GM18861 (cell line): Measurements from ENCODE around the gene SMOC2.

Source experiments
- ATAC-seq: cut with Tn5 transposase; IDR thresholded peaks from one replicate; pipeline ENCODE4 v1.9.1; 2021; ENCODE audit not compliant: unreplicated experiment

Gene SMOC2

DNA sequence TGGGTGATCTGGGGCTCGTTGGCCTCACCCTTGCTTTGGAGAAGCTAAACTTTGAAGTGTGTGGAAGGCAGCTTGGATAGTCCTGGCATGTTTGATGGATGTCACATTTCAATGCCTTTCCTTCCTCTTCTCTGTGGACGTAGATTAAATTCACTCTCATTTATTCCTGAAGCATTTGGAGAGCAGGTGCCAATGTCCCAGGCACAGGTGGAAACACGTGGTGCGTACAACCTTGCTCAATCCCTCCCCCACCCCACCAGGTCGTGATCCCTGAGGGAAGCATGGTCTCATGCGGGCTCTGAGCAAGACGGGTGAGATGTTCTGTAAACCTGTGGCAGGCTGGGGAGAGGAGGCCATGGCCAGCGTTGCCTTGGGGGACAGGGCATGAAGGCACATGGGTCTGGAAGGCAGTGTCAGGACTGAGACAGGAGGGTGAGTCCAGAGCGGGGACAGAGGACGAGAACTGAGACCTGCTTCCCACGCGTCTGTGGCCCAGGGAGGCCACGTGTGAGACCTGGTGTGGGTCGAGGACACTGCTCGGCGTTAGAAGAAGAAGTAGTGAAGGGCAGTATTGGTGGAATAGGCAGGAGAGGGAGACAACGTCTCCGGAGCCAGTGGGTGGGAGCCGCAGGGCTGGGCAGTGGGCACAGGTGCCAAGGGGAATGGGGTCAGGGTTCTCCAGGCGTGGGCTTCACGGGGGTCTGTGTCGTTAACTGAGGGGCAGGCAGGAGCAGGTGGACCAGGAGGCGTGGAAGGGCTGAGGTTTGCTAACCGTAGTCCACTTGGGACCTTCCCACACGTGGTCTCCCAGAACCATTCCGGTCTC, 34.4 kb downstream of the SMOC2 start:
- no peak for ATAC-seq

DNA sequence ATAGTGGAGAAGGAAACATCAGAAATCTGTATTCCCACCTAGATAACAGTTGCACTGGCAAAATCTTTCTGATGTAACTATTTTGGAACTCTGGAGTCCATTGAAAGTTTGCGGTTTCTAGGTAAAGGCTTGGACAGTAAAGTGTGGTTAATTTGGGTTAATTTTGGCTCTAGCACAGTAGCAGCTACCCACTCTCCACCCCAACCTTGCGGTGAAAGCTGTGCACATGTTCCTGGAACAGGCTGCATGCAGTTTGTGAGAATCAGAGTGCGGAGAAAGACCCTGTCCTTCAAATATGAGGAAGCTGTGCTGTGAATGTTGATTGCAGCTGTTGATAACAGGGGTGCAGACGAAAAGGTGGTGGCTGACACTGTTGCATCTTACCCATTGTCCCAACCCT, 38.4 kb downstream of the SMOC2 start:
- no peak for ATAC-seq

DNA sequence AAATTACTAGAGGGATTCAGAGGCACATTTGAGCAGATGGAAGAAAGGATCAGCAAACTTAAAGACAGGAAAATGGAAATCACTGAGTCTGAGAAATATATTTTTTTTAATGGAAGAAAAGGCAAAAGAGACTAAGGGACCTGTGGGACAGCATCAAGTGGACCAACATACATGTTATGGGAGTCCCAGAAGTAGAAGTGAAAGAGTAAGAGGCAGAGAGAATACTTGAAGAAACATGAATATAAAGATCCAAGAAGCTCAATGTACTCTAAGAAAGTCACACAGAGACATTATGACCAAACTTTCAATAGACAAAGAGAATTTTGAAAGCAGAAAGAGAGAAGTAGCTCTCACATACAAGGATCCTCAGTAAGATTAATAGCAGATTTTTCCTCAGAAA, 39.5 kb downstream of the SMOC2 start:
- no peak for ATAC-seq

DNA sequence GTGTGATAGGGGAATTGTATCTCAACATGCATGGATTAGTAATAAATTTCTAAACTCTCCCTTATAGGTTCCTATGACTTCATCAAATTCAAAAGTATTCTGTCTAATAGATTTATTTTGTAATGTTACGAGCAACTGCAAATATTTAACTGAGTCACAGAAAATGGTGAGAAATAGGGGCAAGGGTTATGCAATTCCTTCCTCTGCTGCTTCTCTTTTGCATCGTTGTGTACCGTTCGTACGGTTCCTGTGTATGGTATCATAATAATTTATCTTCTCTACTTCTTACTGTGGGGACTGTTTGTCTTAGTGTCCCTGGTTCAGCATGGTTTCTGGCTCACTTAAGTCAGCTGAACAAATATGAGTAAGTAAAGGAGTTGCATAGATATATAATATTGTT, 44.8 kb downstream of the SMOC2 start:
- no peak for ATAC-seq

DNA sequence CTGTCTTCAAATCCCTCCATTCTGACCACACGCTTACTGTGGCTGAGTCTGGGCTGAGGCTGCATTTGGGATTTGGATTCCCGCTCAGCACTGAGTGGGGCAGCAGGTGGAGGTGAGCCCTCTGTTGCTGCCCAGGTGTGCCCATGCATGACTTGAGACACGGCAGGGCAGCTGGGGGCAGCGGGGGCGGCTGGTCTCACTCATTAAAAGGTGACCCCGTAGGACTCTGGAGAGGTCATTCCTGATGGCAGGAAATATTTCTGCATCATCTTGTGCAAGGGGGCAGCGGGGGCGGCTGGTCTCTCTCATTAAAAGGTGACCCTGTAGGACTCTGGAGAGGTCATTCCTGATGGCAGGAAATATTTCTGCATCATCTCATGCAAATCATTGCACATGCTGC, 49.8 kb downstream of the SMOC2 start:
- no peak for ATAC-seq

DNA sequence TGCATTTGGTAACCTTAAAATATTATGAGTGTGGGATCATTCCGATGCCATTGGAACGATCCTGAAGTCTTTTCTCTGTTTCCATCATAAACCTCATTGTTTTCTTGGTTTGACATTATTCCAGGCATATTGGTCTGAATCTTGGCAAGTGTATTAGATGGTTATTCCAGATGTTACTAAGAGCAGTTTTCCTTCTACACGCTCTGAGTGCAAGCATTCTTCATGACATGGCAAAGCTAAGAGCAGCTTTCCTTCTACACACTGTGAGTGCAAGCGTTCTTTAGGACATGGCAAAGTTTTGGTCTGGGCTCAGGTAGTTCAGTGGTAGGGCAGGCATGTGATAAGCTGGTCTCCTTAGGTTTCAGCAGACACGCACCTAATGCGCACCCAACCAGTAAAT, 53.0 kb downstream of the SMOC2 start:
- no peak for ATAC-seq

DNA sequence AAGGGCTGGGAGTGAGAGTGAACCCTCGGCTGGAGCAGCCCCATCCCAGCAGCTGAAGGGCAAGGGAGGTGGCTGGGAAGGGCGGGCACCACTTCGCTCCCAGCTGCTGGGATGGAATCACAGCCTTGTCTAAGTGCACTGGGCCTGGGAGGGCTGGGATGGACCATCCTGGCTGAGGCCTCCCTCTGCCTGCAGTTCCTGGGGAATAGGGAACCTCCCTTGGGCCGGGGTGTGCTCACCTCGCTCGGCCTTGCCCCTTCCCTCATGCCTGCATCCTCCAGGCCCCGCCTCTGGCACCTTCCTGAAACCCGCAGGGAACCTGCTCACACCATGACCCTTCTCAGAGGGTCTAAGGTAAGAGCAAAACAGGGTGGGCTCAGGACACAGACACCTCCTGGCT, 53.7 kb downstream of the SMOC2 start:
- ATAC-seq = no peak

DNA sequence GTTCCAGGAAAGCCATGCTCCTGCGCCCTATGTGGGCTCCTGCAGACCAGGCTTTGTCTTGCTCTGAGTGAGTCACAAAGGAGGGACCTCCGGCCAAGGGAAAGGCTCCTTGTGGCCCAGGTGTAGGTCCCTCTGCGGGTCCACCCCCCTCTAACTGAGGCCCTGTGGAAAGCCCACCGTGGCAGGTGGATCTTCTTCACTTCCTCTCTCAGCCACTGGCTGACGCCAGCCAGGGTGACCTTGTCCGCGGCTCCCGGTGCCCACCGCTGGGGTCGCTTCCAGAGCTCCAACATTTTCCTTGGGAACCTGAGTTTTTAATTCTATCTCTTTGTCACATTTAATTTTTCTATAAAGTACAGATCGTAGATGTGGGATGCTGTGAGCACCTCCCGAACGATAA, 54.1 kb downstream of the SMOC2 start:
- no peak for ATAC-seq

DNA sequence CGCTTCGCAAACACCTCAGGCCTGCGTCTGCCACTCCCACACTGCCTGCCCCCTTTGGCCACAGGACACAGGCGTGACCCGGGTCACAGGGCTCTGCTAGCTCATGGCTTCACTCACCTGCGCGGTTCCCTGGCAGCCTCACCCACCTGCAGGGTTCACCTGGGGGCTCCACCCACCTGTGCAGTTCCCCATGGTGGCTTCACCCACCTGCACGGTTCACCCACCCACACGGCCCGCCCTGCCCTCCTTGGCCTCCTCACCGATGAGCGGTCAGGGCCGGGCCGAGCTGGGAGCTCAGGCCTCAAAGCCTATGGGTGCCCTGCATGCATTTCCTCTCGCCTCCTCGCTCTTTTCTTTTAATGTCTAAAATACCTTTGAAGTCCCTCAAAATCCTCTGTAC, 54.7 kb downstream of the SMOC2 start:
- no peak for ATAC-seq

DNA sequence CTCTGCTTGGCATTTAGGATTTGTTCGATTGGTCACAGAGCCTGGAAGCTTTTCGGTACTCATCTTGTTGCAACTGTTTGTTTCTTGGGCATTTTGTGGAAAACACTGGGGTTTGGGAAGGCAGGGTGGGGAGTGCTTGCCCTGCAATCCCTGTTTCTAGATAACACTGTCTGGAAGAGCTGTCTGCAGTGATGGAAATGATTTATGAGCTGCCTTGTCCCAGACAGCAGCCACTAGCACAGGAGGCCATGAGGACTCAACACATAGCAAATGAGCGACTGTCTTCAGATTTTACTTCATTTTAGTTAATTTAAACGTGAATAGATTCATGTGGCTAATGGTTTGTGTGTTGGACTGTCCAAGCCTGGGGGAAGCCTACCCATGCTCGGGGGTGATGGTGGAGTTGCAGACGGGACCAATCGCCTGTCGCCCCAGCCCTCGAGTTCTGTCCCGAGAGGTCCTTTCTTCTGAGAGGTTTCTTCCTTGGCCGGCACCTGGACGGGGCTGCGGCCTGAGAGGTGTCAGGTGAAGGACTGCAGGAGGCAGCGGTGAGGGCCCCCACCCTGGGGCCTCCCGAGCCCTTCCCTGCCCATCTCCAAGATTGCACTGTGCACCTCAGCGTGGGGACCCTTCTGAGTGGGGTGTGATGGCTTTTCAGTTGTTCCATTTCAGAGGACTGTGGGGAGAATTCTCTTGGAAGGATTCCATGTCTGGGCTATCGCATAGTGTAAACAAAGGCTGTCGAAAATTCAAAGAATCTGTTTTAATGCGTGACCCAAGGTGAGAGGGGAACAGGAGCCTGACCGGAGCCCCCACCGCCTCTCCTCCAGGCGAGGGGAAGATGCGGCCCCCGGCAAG, 55.4 kb downstream of the SMOC2 start:
- no peak for ATAC-seq

DNA sequence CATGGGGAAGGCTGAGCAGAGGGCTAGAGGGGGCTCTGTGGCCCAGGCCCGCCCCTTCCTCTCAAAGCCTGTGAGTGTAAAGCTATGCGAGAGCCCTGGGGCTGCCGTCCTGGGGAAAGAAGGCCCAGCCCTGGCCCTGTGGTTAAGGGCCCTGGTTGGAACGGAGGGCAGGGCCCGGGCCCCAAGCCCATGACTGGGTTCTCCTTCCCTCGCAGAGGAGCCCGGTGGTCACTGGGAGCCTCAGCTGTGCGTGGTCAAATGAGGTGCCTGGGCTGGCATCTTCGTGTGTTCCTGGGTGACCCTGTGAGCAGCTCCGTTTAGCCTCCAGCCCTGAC, 56.0 kb downstream of the SMOC2 start:
- ATAC-seq = no peak

DNA sequence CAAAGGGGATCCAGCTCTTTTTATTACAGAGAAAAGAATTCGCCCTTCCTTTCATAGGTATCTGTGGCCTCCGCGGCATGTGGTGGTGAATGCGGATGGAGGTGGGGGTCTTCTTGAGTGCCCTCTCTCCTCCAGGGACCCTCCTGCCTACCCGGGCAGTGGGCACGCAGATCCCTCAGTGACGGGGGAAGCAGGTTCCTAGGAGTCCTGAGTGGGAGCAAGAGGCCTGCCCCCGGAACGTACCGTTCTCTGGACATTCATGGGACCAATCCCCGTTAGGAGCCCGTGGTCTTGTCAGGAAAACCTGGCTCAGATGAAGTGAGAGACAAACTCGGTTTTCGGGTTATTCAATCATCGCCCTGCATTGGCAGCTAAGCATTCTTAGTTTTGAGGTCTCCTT, 56.4 kb downstream of the SMOC2 start:
- ATAC-seq = no peak

DNA sequence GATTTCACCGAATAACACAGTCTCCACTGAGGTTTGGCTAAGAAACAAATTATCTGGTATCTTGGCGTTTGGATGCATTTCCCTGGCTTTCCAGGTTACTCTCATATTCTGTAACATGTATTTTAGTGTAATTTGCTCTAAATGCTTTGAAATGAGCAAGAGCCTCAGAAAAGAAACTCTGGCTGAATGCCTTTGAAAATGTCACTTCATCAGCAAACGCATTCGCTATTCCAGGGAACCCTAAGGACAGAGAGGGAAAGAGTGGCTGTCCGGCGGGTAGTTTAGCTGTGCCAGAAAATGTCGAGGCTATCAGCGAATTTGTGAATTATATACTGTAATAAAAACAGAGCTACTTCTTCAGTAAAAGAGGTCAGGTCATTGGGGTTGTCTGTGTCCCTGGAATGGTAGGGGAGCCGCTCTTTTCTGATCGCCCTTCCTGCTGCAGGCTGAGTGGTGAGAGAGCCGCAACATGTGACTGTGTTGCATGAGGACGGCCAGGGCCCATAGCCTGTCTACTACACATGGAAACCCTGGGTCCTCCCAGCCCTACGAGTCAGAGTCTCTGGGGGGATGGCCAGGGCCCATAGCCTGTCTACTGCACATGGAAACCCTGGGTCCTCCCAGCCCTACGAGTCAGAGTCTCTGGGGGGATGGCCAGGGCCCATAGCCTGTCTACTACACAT, 57.3 kb downstream of the SMOC2 start:
- ATAC-seq = no peak

DNA sequence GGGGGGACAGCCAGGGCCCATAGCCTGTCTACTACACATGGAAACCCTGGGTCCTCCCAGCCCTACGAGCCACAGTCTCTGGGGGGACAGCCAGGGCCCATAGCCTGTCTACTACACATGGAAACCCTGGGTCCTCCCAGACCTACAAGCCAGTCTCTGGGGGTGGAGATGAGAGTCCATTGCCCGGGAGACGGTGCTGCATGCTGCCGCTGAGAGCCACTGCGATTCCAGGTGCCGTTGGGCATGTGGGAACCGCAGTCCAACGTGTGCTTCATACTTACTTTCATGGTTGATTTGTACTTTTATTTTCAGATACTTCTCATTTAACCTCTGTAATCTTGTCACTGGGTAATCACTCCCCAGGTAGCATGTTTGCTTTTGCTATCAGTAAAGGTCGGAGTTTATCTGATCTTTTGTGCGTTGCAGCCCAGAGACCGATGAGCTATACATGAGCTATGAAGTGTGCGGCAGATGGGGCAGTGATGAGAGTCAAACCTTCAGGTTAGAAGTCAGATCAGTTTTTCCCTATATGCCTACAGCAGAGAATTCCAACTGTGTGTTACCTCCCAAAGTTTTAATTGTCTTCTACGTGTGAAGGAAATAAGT, 58.2 kb downstream of the SMOC2 start:
- no peak for ATAC-seq

DNA sequence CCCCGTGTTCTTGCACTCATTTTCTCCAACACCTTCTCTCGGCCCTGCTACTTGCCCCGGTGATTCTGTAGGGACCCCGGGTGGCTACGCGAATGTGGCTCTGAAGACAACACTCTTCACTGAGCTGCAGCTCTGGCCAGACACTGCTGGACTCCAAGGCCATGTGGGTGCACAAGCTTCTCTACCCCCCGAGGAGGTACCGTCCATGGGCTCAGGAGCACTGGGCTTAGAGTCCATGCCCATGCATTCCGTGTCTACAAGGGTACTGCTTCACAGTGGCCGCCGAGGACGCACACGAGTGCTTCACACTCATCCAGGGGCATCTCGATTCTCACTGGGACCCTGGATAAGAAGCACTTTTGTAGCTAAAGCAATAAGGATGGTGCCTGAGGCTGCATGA, 59.5 kb downstream of the SMOC2 start:
- no peak for ATAC-seq

DNA sequence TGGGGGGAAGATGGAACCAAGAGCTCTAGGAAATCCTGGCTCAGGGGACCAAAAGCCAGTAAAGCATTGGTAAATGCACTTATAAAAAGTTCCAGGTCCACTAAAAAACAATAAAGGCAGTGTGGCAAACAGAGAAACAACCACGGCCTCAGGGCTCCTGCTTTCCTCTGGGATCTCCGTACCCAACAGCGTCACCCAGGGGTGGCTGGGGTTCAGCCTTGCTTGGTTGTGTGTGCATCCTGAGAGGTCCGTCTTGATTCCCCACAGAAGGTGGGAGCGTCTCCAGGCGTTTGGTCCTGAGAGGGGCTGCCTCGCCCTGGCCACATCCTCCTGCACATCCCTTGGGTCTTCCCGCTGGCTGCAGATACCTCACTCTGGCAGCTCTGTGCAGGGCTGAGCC, 60.6 kb downstream of the SMOC2 start:
- no peak for ATAC-seq

DNA sequence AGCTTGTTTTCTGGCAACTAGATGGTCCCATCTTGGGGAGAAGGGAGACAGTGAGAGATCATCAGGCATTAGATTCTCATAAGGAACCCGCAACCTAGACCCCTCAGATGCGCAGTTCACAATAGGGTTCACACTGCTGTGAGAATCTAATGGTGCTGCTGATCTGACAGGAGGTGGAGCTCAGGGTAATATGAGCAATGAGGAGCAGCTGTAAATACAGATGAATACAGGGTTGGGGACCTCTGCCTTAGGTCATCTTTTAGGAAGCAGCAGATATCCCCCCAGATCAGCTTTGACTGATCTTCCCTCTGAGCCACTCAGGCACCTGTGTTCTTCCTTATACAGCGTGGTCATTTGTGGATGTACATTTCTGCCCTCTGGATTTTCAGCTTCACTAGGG, 63.4 kb downstream of the SMOC2 start:
- no peak for ATAC-seq

DNA sequence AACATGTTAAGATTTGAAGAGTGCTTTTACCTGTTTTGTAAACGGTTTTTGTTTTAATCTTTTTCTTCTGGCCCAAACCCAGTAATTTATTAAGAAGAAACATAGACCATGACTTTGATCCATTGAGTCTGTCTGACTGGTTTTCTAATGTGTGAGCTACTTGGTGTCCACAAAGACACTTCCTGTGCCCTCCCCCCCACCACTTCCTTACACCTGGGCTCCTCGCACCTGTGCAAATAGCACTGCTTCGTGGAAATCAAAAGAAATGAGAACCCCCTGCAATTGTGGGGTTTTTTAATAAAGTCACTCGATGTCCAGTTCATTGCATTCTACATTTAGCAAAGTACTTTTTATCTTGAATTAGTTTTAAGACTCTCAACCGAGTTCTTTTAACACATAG, 65.5 kb downstream of the SMOC2 start:
- ATAC-seq = no peak

DNA sequence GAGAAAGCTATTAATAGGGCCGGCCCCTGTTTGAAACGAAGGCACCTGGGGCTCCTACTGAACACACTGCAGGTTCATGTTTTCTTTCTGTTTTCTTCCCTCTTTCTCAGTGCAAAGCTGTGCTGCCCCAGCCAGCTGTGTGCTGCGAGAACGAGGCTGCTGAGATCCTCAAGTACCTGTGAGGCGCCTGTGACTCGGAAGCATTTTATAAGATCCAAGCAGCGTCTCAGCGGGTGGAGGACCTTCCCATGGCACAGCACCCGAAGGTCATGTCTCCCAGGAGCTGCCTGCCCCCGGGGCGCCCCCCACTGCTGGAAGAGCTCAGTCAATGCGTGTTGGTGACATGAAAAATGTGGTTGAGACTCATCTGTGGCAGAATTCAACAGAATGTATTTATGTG, 66.3 kb downstream of the SMOC2 start:
- no peak for ATAC-seq

DNA sequence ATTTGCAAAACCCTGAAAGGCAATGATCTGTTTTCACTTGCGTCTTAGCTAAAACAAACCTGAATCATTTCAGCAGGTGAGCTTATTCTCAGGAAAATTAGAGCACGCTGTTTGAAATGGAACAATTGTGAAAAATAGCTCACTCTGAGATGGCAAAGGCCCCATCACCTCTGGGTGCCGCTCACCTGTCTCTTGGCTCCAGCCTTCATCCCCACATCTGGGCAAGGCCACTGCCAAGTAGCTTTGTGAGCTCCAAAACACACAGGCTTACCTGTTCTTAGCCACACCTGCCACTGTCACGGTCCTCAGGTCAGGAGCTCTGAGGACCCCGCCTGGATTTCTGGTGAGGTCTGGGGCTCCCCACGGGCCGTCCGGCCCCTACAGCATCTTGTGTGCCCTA, 66.7 kb downstream of the SMOC2 start:
- no peak for ATAC-seq

DNA sequence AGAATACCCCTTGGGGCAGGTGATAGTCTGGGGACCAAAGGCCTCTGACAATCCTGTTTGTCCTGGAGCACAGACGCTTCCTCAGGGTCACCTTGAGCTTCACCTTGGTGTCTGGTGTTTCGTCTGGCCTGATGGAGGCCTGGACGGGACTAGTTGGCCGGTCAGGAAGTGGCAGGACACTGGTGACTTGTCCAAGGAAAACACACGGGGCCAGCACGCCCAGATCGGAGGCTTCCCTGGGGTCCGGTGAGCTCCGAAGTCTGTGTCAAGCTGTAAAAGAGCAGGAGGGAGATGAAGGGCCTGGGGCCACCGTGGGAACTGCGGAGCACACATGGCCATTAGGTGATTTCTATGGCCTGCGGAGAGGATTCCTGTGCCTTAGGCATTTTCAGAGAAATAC, 67.9 kb downstream of the SMOC2 start:
- no peak for ATAC-seq

DNA sequence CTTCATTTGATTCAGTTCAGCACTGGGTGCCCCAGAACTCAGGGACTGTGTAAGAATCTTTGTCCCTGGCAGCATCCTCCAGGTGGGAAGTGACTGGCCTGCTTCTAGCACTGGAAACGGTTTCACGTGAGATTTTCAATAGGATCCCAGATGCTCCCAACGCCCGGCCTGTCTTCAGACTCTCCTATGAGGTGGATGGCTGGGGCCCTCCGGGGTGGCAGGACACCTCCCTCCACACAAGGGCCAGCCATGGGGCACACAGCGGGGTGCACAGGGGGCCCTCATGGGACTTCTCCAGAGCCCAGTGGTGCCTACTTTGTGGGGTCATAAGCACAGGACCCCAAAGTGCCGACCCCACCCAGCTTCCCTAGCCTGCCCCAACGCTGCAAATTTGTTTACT, 72.8 kb downstream of the SMOC2 start:
- no peak for ATAC-seq
